ENCODE measurements around the gene IL6. TPM values are rescaled to one million over a fixed set of nuclear protein-coding genes. Genes with fewer than 3 reads are reported as not detected.

Gene IL6
- total and polyA plus RNA-seq, 2 of the 13 experiments (the other 11 are each of a cell fraction or from before 2014, with no cell fraction given), result not detected

DNA sequence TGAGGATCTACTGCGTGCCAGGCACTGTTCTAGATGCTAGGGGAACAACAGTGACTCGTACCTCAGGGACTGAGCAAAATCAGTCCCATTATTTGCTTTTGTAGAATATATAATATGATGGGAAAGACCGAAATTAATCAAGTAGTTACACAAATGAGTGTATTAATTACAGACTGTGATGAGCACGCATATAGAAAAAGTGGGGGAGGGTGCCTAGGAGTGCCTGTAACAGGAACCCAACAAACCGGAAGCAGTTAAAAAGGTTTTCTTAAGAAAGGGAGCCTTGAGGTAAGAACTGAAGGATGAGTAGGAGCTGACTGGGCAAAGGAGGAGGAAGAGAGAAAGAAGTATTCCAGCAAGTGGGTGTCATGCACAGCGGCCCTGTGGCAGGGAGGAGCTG, 28.2 kb upstream of the IL6 start (continued):
- TF ChIP-seq, protein P1, sequence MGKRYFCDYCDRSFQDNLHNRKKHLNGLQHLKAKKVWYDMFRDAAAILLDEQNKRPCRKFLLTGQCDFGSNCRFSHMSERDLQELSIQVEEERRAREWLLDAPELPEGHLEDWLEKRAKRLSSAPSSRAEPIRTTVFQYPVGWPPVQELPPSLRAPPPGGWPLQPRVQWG (CRISPR knock-in tag; IDR thresholded peaks at IDR 0.05; ENCODE audit: borderline replicate concordance, low read depth), result no peak
- TF ChIP-seq, protein P2, sequence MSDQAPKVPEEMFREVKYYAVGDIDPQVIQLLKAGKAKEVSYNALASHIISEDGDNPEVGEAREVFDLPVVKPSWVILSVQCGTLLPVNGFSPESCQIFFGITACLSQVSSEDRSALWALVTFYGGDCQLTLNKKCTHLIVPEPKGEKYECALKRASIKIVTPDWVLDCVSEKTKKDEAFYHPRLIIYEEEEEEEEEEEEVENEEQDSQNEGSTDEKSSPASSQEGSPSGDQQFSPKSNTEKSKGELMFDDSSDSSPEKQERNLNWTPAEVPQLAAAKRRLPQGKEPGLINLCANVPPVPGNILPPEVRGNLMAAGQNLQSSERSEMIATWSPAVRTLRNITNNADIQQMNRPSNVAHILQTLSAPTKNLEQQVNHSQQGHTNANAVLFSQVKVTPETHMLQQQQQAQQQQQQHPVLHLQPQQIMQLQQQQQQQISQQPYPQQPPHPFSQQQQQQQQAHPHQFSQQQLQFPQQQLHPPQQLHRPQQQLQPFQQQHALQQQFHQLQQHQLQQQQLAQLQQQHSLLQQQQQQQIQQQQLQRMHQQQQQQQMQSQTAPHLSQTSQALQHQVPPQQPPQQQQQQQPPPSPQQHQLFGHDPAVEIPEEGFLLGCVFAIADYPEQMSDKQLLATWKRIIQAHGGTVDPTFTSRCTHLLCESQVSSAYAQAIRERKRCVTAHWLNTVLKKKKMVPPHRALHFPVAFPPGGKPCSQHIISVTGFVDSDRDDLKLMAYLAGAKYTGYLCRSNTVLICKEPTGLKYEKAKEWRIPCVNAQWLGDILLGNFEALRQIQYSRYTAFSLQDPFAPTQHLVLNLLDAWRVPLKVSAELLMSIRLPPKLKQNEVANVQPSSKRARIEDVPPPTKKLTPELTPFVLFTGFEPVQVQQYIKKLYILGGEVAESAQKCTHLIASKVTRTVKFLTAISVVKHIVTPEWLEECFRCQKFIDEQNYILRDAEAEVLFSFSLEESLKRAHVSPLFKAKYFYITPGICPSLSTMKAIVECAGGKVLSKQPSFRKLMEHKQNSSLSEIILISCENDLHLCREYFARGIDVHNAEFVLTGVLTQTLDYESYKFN (CRISPR knock-in tag; conservative IDR thresholded peaks at IDR 0.05), result no peak
- TF ChIP-seq JUNB (CRISPR knock-in tag; IDR thresholded peaks at IDR 0.05; ENCODE audit: borderline replicate concordance), result no peak
- TF ChIP-seq ZBTB8A (CRISPR knock-in tag; IDR thresholded peaks at IDR 0.05; ENCODE audit: borderline replicate concordance, low read depth), result no peak
- TF ChIP-seq ZNF788 (CRISPR knock-in tag; IDR thresholded peaks at IDR 0.05; ENCODE audit: borderline replicate concordance), result no peak
- no peak for TF ChIP-seq HOXD1 (CRISPR knock-in tag; IDR thresholded peaks at IDR 0.05)

DNA sequence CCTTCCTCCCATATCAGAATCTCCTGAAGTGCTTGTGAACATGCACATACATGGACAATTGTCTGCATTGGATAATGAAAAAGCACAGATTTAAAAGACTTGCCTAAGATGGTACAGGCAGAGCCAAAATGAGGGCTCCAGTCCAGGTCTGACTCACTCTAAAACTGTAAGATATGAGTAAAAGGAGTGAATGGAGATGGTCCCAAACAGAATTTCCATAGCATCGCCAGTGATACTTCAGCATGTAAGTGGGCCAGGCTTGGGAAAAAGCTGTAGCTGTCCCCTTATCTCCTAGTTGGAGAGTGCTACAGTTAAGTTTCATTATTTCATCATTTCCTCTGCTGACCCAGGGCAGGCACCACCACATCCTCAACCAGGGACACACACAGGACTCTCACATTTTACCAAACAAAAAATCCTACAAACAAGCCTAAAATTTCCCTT, 26.4 kb upstream of the IL6 start:
- no peak for FAIRE-seq

More for the DNA sequence above, 26.4 kb upstream of the IL6 start:
- ATAC-seq (no peak), DNase-seq (ENCODE audit: low spot score) (no peak)
- Histone ChIP-seq H3K4me1 (ENCODE audit: insufficient read depth, low read length) (no peaks in the 10 kb centered on the region), H3K4me3 (replicated peaks in 1 of 3; ENCODE audit: insufficient read depth in 1 of 3, low read depth in 2 of 3, low read length in 3 of 3) (no peak overlapping the region), H4K20me1 (ENCODE audit: insufficient read depth, low read length) (no peaks in the 10 kb centered on the region), H3K27ac (ENCODE audit: extremely low read length, insufficient read depth, low read length) (no peak overlapping the region), H3K9me3 (ENCODE audit: low read length) (no peaks in the 10 kb centered on the region), H2AFZ (ENCODE audit: low read length) (no peak overlapping the region), H3K9ac (ENCODE audit: insufficient read depth, low read depth, low read length) (no peak overlapping the region), H3K36me3 (replicated peaks in 1 of 2; ENCODE audit: control insufficient read depth in 1 of 2, insufficient read depth in 2 of 2, low read length in 2 of 2) (no peaks in the 10 kb centered on the region), H3K27me3 (ENCODE audit: control insufficient read depth in 1 of 2, insufficient read depth in 2 of 2, low read length in 2 of 2) (peaks cover 0 to 3% of the 10 kb centered on the region in 2 experiments; a peak in 1 of 5 replicates), H3K79me2 (ENCODE audit: insufficient read depth, low read length) (no peaks in the 10 kb centered on the region), H3K4me2 (ENCODE audit: low read depth, low read length) (no peak overlapping the region)
- ChIA-PET CTCF (ENCODE audit: low intra/inter-chr PET ratio, low total read pairs) (no interaction called here), POLR2A (no interaction called here)
- BruUV-seq (replicated peaks), result no TSS peak
- in situ Hi-C loops (cut with HindIII; ENCODE audit: extremely low pct_ligation_motif_present, low pct_unique_long_range_greater_than_20kb), result no loop called here
- no peak for TF ChIP-seq ZFY (CRISPR knock-in tag; IDR thresholded peaks at IDR 0.05)
- TF ChIP-seq MIER2 (CRISPR knock-in tag; IDR thresholded peaks at IDR 0.05), result no peak
- TF ChIP-seq ZNF776 (CRISPR knock-in tag; IDR thresholded peaks at IDR 0.05), result no peak
- no peak for TF ChIP-seq RBFOX2 (IDR thresholded peaks at IDR 0.05; ENCODE audit: low read depth, low read length)
- TF ChIP-seq ZSCAN31 (CRISPR knock-in tag; IDR thresholded peaks at IDR 0.05; ENCODE audit: low read depth), result no peak
- WGBS (ENCODE audit: low lambda C conversion rate), result 57% methylated on average over 1 of the region's 1 CpG
- intact Hi-C loops (cut with micrococcal nuclease; ENCODE audit: unreplicated experiment), result no loop called here

Data from HepG2 (cell line).